ENCODE measurements around the gene TREM1. TPM values are rescaled to one million over a fixed set of nuclear protein-coding genes. Genes with fewer than 3 reads are reported as not detected.
"Not testable (repeated sequence)": the region's sequence is repeated elsewhere in the genome, so short reads cannot be mapped to it uniquely, and the experiment has no call there.

TREM1 gene
- total and polyA plus RNA-seq, 2 donors (not counting 3 experiments of a cell fraction or from before 2014, with no cell fraction given) = not detected

GRCh38 chr6:41298785-41299502 is 12.5 kb upstream of the TREM1 start:
- H3K9me1 ChIP-seq (replicated peaks; ENCODE audit: control insufficient read depth, extremely low read depth, insufficient read depth, low read length) = no peaks in the 10 kb centered on the region
- CTCF ChIA-PET = no interaction called here
- H3K4me3 ChIP-seq (replicated peaks in 1 of 3; ENCODE audit: insufficient read depth in 1 of 3, low read depth in 1 of 3, low read length in 3 of 3) = no peak overlapping the region
- peaks cover 0 to 10% of the 10 kb centered on the region in 2 experiments for H3K27me3 ChIP-seq (ENCODE audit: control insufficient read depth in 2 of 2, insufficient read depth in 2 of 2, low read length in 2 of 2)
- H4K20me1 ChIP-seq (replicated peaks; ENCODE audit: control insufficient read depth, extremely low read depth, insufficient read depth, low read length) = no peaks in the 10 kb centered on the region
- no peaks in the 10 kb centered on the region for H3K4me1 ChIP-seq (ENCODE audit: control insufficient read depth, extremely low read depth, insufficient read depth, low read length)
- POLR2A ChIA-PET = no interaction called here
- no peak overlapping the region for H3K9ac ChIP-seq (replicated peaks; ENCODE audit: extremely low read depth, insufficient read depth, low read length)
- DNase-seq (ENCODE audit: low read depth, low spot score) (no peak), FAIRE-seq (no peak)
- intact Hi-C loops (cut with micrococcal nuclease) = no loop called here
- H3K36me3 ChIP-seq (ENCODE audit: control insufficient read depth in 2 of 2, extremely low read depth in 1 of 2, insufficient read depth in 2 of 2, low read length in 2 of 2) = no peaks in the 10 kb centered on the region
- no peak overlapping the region for H3K27ac ChIP-seq (ENCODE audit: insufficient read depth, low read depth, low read length)
- H3K9me3 ChIP-seq (replicated peaks; ENCODE audit: control insufficient read depth, insufficient read depth, low read length) = no peaks in the 10 kb centered on the region
- no peaks in the 10 kb centered on the region for H3K79me2 ChIP-seq (ENCODE audit: control insufficient read depth, insufficient read depth, low read length)
- no peak overlapping the region for H2AFZ ChIP-seq (ENCODE audit: low read depth, low read length)
- TF ChIP-seq MYC (IDR thresholded peaks at IDR 0.05; ENCODE audit: low read depth, low read length) (no peak), JUN (IDR thresholded peaks at IDR 0.05; ENCODE audit: borderline replicate concordance, insufficient read depth, insufficient read length, low read depth) (no peak), GATA2 (IDR thresholded peaks at IDR 0.05; ENCODE audit: insufficient read depth, insufficient read length, low read depth, low read length) (no peak), MAX (IDR thresholded peaks at IDR 0.05; ENCODE audit: insufficient read depth, insufficient read length) (no peak), EZH2 (IDR thresholded peaks at IDR 0.05; ENCODE audit: borderline replicate concordance, low read depth, low read length, severe bottlenecking) (no peak), POLR2AphosphoS5 (IDR thresholded peaks at IDR 0.05; ENCODE audit: insufficient read depth, low read depth, low read length) (no peak), FOS (IDR thresholded peaks at IDR 0.05; ENCODE audit: borderline replicate concordance, insufficient read depth, low read length) (no peak), POLR2A (IDR thresholded peaks at IDR 0.05; ENCODE audit: low read depth, low read length) (no peak)
- TF ChIP-seq, protein P1, sequence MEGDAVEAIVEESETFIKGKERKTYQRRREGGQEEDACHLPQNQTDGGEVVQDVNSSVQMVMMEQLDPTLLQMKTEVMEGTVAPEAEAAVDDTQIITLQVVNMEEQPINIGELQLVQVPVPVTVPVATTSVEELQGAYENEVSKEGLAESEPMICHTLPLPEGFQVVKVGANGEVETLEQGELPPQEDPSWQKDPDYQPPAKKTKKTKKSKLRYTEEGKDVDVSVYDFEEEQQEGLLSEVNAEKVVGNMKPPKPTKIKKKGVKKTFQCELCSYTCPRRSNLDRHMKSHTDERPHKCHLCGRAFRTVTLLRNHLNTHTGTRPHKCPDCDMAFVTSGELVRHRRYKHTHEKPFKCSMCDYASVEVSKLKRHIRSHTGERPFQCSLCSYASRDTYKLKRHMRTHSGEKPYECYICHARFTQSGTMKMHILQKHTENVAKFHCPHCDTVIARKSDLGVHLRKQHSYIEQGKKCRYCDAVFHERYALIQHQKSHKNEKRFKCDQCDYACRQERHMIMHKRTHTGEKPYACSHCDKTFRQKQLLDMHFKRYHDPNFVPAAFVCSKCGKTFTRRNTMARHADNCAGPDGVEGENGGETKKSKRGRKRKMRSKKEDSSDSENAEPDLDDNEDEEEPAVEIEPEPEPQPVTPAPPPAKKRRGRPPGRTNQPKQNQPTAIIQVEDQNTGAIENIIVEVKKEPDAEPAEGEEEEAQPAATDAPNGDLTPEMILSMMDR (IDR thresholded peaks at IDR 0.05; ENCODE audit: extremely low read depth in 1 of 2, insufficient read depth in 1 of 2, low read depth in 1 of 2, low read length in 2 of 2) = no peak
- no TSS peak for BruUV-seq (replicated peaks)
- no peak overlapping the region for H3K4me2 ChIP-seq (ENCODE audit: insufficient read depth, low read length)
- dilution Hi-C loops (cut with MboI; ENCODE audit: extremely low pct_ligation_motif_present, low sequenced_read_pairs) = no loop called here

DNA sequence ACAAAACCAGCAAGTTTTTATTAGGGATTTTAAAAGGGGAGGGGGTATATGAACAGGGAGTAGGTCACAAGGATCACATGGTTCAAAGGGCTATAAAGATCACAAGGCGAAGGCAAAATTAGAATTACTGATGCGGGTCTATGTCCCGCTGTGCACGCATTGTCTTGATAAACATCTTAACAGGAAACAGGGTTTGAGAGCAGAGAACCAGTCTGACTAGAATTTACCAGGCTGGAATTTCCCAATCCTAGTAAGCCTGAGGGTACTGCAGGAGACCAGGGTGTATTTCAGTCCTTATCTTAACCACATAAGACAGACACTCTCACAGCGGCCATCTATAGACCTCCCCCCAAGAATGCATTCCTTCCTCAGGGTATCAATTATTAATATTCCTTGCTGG is 10.8 kb upstream of the TREM1 start:
- H3K79me2 ChIP-seq (ENCODE audit: control insufficient read depth, insufficient read depth, low read length); H3K27me3 ChIP-seq (ENCODE audit: control insufficient read depth in 2 of 2, insufficient read depth in 2 of 2, low read length in 2 of 2); H3K4me2 ChIP-seq (ENCODE audit: insufficient read depth, low read length); BruUV-seq (replicated peaks); DNase-seq (ENCODE audit: low read depth, low spot score); H3K36me3 ChIP-seq (ENCODE audit: control insufficient read depth in 2 of 2, extremely low read depth in 1 of 2, insufficient read depth in 2 of 2, low read length in 2 of 2); H3K4me1 ChIP-seq (ENCODE audit: control insufficient read depth, extremely low read depth, insufficient read depth, low read length); POLR2A ChIA-PET; dilution Hi-C loops (cut with MboI; ENCODE audit: extremely low pct_ligation_motif_present, low sequenced_read_pairs); H3K4me3 ChIP-seq (replicated peaks in 1 of 3; ENCODE audit: insufficient read depth in 1 of 3, low read depth in 1 of 3, low read length in 3 of 3); H3K9ac ChIP-seq (replicated peaks; ENCODE audit: extremely low read depth, insufficient read depth, low read length); FAIRE-seq; intact Hi-C loops (cut with micrococcal nuclease); H2AFZ ChIP-seq (ENCODE audit: low read depth, low read length); H4K20me1 ChIP-seq (replicated peaks; ENCODE audit: control insufficient read depth, extremely low read depth, insufficient read depth, low read length); H3K27ac ChIP-seq (ENCODE audit: insufficient read depth, low read depth, low read length); H3K9me3 ChIP-seq (replicated peaks; ENCODE audit: control insufficient read depth, insufficient read depth, low read length); H3K9me1 ChIP-seq (replicated peaks; ENCODE audit: control insufficient read depth, extremely low read depth, insufficient read depth, low read length): not testable (repeated sequence)
- CTCF ChIA-PET = interaction anchor here (3.6 kb wide), 1 partner anchor 10 kb away, joined by 18 read pairs; no protein-coding TSS in a partner anchor

All from endothelial cell of umbilical vein (primary cell).